GM18526 (cell line): ENCODE results near the gene RAD23A.

Source experiments
- POLR2A ChIP-seq: IDR thresholded peaks from 3 replicates; pipeline ENCODE4 v1.6.1; 2011; ENCODE audit not compliant: insufficient read length; ENCODE audit errors: extremely low read depth

The RAD23A gene

GRCh38 chr19:12945479-12946091 is at the start of gene RAD23A:
TSS of gene RAD23A (plus strand) at chr19:12945862. CDS start at chr19:12945949, 87 bp downstream.
- peak; percentile 94 for TF ChIP-seq POLR2A

GRCh38 chr19:12896460-12896859 is 49.2 kb upstream of the RAD23A start:
- no peak for TF ChIP-seq POLR2A

- TF ChIP-seq POLR2A = no peak
These were observed 45.7 kb upstream of the RAD23A start for GRCh38 chr19:12899891-12900518.

- TF ChIP-seq POLR2A = no peak
These were observed 38.5 kb upstream of the RAD23A start for GRCh38 chr19:12907166-12907565.

- no peak for TF ChIP-seq POLR2A
These were observed 33.1 kb upstream of the RAD23A start for GRCh38 chr19:12912571-12912970.

GRCh38 chr19:12913011-12913561 is 32.6 kb upstream of the RAD23A start:
- TF ChIP-seq POLR2A = no peak

- TF ChIP-seq POLR2A = no peak
These were observed 31.6 kb upstream of the RAD23A start for GRCh38 chr19:12913851-12914690.

- no peak for TF ChIP-seq POLR2A
These were observed 27.4 kb upstream of the RAD23A start for GRCh38 chr19:12918253-12918652.

GRCh38 chr19:12921047-12921446 is 24.6 kb upstream of the RAD23A start:
- no peak for TF ChIP-seq POLR2A

GRCh38 chr19:12922959-12923358 is 22.7 kb upstream of the RAD23A start:
- TF ChIP-seq POLR2A = no peak

- no peak for TF ChIP-seq POLR2A
These were observed 20.9 kb upstream of the RAD23A start for GRCh38 chr19:12924621-12925310.

- no peak for TF ChIP-seq POLR2A
These were observed 15.5 kb upstream of the RAD23A start for GRCh38 chr19:12930002-12930645.

- no peak for TF ChIP-seq POLR2A
These were observed 13.0 kb upstream of the RAD23A start for GRCh38 chr19:12932392-12933286.
